SU-DHL-6 (cell line): ENCODE measurements around the gene CAPN9.

Experiments
- EZH2phosphoT487 ChIP-seq: fragments of 200-600 bp; sonication (generic), shearing (Covaris generic); conservative IDR thresholded peaks from 2 replicates; pipeline ENCODE4 v1.6.1; 2018; ENCODE audit warnings: mild to moderate bottlenecking, antibody characterized with exemption, low read length, moderate library complexity, mixed read lengths
- TF ChIP-seq, protein P1 (sequence below): fragments of 200-600 bp; sonication (generic); IDR thresholded peaks from one replicate; pipeline ENCODE4 v1.5.1; 2017; ENCODE audit warnings: antibody characterized with exemption, mild to moderate bottlenecking, low read length, moderate library complexity; ENCODE audit not compliant: insufficient read depth, poor library complexity, severe bottlenecking

DNA sequence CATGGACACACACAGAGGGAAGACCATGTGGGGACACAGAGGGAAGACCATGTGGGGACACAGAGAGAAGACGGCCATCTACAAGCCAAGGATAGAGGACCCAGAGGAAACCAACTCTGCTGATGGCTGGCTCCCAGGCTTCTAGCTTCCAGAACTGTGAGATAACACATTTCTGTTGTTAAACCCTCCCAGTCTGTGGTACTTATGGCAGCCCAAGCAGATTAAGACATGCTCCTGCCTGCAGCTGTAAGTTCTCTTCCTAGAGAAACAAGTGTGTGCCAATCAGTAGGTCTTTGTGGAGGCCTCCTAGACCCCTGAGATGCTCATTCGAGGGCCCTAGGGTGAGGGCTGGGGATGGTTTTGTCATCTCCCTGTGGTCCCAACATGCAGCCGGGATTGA is 35.9 kb upstream of the CAPN9 start:
- TF ChIP-seq, protein P1, sequence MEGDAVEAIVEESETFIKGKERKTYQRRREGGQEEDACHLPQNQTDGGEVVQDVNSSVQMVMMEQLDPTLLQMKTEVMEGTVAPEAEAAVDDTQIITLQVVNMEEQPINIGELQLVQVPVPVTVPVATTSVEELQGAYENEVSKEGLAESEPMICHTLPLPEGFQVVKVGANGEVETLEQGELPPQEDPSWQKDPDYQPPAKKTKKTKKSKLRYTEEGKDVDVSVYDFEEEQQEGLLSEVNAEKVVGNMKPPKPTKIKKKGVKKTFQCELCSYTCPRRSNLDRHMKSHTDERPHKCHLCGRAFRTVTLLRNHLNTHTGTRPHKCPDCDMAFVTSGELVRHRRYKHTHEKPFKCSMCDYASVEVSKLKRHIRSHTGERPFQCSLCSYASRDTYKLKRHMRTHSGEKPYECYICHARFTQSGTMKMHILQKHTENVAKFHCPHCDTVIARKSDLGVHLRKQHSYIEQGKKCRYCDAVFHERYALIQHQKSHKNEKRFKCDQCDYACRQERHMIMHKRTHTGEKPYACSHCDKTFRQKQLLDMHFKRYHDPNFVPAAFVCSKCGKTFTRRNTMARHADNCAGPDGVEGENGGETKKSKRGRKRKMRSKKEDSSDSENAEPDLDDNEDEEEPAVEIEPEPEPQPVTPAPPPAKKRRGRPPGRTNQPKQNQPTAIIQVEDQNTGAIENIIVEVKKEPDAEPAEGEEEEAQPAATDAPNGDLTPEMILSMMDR, result no peak
- TF ChIP-seq EZH2phosphoT487, result no peak
